SK-N-MC (cell line): ENCODE data around the gene ZNF366.

ENCODE experiments used
- FOXP2 ChIP-seq: optimal IDR thresholded peaks from 2 replicates; pipeline ENCODE3; 2011; ENCODE audit warnings: mild to moderate bottlenecking, moderate library complexity; ENCODE audit not compliant: insufficient read depth; ENCODE audit errors: extremely low read length, control extremely low read depth
- POLR2AphosphoS5 ChIP-seq: IDR thresholded peaks from 2 replicates; pipeline ENCODE4 v1.6.1; 2012; ENCODE audit warnings: mild to moderate bottlenecking, low read depth, low read length, borderline replicate concordance

DNA sequence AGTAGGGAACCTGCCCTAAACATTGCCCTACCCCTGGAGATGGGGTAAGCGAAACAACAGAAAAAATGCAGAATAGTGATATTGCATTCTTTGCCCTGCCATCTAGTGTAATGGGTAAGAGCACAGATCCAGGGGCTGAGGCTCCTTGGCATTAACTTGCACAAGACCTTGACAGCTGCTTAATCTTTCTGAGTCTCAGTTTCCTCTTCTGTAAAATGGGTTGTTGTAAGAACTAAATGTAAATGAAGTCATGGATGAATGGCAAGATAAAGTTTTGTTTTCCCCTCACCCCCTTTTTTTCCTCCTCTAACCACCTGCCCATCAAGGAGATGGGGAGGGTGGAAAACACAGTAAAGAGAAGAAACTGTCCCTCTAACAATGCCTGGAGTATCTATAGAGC lies 47.7 kb upstream of the ZNF366 start:
- TF ChIP-seq POLR2AphosphoS5 = no peak
- no peak for TF ChIP-seq FOXP2
